Hepatocyte (in vitro differentiated cells): ENCODE results near the gene LDLRAD4.

Source experiments
- EZH2 ChIP-seq: fragments of 200-600 bp; sonication (generic); IDR thresholded peaks from 2 replicates; pipeline ENCODE4 v1.6.1; 2016; ENCODE audit warnings: antibody characterized with exemption, mild to moderate bottlenecking, borderline replicate concordance
- EZH2phosphoT487 ChIP-seq: fragments of 200-600 bp; sonication (generic); IDR thresholded peaks from one replicate; pipeline ENCODE4 v1.6.1; 2018; ENCODE audit warnings: antibody characterized with exemption, mild to moderate bottlenecking, low read depth, moderate library complexity; ENCODE audit not compliant: unreplicated experiment, severe bottlenecking
- TF ChIP-seq, protein P1 (sequence below): fragments of 200-600 bp; sonication (generic); IDR thresholded peaks from 2 replicates; pipeline ENCODE4 v1.5.1; 2016; ENCODE audit warnings: antibody characterized with exemption, mild to moderate bottlenecking; ENCODE audit not compliant: poor library complexity

DNA sequence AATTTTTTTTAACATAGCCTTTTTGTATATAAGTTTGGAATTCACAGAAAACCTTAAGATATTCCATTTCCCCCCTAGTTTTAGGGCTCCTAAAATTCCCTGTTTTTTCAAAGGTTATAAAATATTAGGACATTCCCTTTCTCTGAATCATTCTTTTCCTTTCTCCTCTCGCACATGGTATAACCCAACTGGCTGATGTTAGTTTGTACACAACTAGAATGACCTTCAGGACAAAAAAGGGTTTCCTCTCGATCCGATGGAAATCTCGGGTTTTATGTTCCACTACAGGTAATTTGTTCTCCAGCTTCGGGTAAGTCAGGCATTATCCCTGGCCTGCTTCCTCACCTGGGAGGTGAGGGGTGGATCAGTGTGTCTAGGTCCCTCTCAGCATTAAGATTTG is 215.1 kb downstream of the LDLRAD4 start:
- TF ChIP-seq, protein P1, sequence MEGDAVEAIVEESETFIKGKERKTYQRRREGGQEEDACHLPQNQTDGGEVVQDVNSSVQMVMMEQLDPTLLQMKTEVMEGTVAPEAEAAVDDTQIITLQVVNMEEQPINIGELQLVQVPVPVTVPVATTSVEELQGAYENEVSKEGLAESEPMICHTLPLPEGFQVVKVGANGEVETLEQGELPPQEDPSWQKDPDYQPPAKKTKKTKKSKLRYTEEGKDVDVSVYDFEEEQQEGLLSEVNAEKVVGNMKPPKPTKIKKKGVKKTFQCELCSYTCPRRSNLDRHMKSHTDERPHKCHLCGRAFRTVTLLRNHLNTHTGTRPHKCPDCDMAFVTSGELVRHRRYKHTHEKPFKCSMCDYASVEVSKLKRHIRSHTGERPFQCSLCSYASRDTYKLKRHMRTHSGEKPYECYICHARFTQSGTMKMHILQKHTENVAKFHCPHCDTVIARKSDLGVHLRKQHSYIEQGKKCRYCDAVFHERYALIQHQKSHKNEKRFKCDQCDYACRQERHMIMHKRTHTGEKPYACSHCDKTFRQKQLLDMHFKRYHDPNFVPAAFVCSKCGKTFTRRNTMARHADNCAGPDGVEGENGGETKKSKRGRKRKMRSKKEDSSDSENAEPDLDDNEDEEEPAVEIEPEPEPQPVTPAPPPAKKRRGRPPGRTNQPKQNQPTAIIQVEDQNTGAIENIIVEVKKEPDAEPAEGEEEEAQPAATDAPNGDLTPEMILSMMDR, result no peak
- TF ChIP-seq EZH2, result no peak
- TF ChIP-seq EZH2phosphoT487, result no peak
